GM12892 (cell line): ENCODE results near the gene POU3F1.

Experiments used
- DNase-seq: peaks from one replicate; pipeline ENCODE4 v3.0.0; 2011; ENCODE audit not compliant: insufficient read length
- FAIRE-seq: peaks from 2 replicates; lab custom pipeline; 2011; peaks lifted over from hg19 to GRCh38; lab: Jason Lieb, UNC
- POLR2A ChIP-seq: IDR thresholded peaks from 2 replicates; pipeline ENCODE4 v1.6.1; 2011; ENCODE audit warnings: low read depth, low read length, control low read depth
- POLR2AphosphoS5 ChIP-seq: IDR thresholded peaks from 2 replicates; pipeline ENCODE4 v1.6.1; 2011; ENCODE audit warnings: low read depth, low read length, control low read depth
- TAF1 ChIP-seq: IDR thresholded peaks from 2 replicates; pipeline ENCODE4 v1.6.1; 2011; ENCODE audit warnings: low read depth, mild to moderate bottlenecking, control low read depth, low read length, borderline replicate concordance

The POU3F1 gene

DNA sequence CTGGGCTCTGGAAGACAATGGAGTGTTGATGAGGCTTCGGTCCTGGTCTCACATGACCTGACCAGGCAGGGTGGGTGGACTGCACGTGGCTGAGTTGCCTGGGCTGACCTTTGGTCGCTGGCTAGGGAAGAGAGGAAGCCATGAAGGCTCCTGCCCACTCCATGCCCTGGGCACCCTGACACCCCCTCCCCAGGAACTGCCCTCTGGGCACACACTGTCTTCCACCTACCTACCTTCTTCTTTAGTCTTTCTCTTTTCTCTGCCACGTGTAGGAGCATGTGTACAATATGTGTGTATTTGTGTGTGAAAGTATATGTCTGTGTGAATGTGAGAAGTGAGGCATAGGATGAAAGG, 15.1 kb downstream of the POU3F1 start:
- DNase-seq (no peak), FAIRE-seq (no peak)
- TF ChIP-seq TAF1 (no peak), POLR2AphosphoS5 (no peak), POLR2A (no peak)

DNA sequence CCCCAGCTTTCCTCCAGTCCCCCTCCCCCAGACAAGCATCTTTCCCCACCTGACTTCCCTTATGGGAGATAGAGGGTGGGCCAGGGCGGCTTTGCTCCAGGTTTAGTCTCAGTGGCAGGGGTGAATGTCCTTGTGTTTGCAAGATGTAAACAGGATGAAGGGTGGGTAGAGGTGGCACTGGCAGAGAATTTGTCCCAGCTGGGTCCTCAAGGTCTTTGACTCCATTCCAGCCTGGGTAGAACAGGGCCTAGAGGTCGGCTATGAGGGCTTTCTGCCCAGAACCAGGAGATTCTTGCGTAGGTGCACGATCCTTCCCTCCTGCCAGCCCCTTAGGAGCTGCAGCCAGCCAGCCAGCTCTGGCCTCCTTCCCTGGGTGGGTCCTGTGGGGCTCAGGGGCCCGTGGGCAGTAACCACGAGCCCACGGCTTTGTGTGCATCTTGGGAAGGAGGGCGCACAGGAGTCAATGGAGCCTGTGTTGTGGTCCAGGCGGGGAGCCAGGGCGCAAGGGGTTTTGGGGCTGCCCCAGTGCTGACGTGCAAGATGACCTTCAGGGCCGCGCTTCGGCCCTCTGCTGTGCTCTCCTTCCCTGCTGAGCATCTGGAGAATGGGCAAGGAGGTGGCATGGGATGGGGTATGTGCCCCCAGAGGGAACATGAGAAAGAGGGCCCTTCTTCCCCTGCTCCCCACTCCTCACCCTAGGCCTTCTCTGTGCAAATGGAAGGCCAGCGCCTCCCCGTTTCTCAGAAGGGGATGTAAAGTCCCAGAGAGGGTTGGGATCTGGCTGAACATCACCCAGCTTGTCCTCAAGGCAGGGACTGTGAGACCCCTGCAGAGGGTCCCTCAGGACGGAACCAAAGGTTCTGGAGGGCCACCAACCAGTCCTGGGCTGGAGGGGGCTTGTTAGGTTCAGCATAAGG, 15.7 kb downstream of the POU3F1 start:
- peak; percentile 36 for FAIRE-seq
- TF ChIP-seq POLR2A, result no peak
- DNase-seq, result no peak

DNA sequence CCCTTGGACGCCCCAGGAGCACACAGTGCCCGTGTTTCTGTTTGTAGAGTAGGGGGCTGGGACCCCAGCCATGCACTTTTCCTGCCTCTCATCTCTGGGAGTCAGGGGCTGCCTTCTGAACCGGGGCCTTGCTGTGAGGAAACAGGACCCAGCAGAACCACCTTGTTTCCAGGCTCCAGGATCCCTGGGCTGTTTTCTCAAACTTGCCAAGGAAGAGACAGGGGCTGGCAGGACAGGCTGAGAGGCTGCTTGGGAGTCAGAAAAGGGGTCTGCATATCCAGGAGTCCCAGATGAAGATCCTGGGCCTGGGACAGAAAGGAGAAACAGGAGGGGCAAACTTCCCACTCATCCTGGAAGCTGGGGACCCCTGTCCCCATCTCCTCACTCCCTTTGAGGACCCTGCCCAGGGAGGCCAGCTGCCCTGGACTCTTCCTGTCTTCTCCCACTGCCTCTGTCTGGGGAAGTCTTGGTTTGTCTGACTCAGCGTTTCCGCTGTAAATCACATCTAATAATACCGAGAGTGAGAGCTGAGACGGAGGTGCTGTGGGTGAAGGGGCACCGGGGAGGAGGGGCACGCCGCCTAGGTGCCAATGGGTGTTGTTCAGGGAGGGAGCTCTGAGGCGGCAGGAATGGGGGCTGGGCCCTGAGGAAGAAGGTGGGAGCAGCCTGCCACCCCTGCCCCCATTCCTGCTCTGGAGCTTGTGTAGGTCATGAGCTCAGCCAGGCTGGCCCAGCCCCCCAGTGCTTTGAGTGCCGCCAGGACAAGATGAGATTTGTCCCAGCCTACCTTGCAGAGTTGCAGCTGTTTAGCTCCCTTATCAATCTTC, 16.7 kb downstream of the POU3F1 start:
- FAIRE-seq (peak; percentile 96), DNase-seq (peak; percentile 66)
- TF ChIP-seq TAF1 (no peak), POLR2A (no peak), POLR2AphosphoS5 (no peak)

DNA sequence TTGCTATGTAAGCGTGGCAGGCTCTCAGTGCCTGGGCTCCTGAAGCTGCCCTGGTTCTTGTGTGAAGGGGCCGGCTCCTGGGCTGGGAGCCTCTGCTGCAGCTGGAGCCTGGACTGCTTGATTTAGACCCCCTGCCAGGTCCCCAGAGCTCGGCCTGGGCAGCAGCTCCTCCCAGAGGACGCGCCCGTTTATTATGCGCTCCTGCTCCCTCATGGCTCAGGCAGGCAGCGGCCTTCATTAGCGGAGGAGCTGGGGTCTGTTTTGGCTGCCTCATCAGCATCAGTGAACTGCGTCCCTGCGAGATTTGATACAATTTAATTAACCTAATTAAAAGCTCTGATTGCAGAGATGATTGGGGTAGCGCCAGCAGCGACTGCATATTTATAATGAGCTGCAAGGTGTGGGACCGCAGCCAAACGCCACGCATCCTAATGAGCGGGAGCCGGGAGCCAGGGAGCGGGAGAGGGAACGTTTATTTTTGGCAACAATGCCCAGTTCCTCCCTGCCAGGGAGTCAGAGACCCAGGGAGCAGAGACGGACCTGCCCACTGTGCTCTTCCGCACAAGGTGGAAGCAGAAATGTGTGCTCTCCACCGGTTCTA, 17.4 kb downstream of the POU3F1 start:
- no peak for FAIRE-seq

DNA sequence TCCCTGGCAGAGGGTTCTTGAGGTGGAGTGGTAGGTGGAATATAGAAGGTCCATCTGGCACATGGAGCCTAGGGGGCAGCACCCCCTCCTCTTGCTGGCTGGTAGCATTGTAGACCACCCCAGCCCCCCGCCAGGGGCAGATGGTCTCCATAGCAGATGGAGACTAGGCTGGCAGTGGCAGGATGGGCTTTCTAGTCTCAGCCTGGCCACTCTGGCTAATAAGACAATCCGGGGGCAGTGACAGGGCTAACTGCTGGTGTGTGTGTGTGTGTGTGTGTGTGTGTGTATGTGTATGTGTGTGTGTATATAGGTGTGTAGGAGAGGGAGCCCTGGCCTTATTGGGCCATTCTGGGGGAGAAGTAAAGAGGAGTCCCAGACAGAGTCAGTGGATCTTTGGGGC, 17.9 kb downstream of the POU3F1 start:
- TF ChIP-seq POLR2A, result no peak
- no peak for TF ChIP-seq POLR2AphosphoS5
- TF ChIP-seq TAF1, result no peak
- no peak for DNase-seq
- FAIRE-seq, result no peak

More for the DNA sequence above, 17.4 kb downstream of the POU3F1 start:
- TF ChIP-seq POLR2AphosphoS5, result no peak
- no peak for TF ChIP-seq TAF1
- no peak for TF ChIP-seq POLR2A
- no peak for DNase-seq

DNA sequence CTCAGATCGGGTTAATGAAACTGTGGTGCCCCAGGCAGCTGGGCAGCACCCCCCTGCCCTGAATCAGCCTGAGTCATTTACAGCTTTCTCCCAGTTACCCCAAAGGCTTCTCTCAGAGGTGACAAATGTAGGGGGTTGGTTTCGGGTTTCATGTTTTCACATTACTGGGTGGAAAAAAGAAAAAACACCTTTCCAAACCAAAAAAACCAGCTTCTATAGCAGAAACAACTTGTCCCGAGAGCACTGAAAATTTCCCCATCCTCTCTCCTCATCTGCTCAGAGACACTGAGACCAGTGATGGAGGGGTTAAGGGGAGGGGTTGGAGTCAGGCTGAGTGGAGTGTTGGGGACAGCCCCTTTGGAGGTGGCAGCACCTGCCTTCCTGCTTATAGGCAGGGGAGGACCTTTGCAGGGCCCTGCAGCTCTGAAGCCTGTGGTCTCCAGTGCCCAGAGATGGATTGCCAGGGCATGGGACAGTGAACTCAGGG, 18.4 kb downstream of the POU3F1 start:
- TF ChIP-seq TAF1 (peak; percentile 34; the same call in 1 of the 2 replicates), POLR2A (0 out of 2 replicates have a peak, but pooled peaks have one; percentile 24), POLR2AphosphoS5 (no peak; the same call in 1 of the 2 replicates)
- FAIRE-seq, result peak; percentile 99
- peak; percentile 71 for DNase-seq

DNA sequence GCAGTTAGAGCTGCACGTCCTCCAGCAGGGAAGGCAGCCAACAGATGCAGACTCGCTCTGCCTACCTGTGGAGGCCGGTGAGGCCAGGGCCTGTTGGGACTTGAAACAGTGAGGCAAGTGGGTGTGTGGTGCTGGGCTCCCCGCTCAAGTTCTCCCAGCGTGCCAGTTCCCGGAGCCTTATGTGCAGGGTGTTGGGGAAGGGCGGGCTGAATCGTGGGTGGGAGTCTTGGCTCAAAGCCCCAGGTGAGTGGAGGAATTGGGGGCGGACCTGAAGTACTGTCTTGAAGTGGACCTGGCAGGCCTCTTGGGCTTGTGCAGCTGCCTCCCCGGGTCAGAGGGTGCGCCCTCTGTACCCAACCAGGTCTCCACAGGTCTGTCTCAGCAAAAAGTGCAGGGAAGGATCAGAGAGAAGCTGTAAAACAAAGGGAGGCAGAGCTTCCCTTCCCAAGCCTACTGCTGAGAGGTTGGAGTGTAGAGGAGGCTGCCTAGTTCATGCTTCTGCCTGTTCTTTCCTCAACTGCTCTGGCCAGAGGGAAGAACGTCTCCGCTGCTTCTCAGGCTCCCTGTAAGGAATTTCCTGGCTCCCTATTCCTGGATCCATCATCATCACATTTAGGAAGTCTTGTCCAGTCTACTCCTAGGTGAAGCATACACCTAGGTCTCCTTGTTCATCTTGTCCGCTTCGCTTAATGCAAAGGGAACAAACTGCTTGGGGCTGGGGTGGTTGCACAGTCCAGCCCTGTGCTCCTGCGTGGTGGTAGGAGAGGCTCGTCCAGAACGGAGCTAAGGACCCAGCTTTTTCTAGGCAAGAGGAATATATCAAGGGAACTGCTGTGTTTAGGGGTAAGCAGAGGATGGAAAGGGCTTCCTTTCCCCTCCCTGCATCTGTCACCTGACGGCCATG, 19.1 kb downstream of the POU3F1 start:
- FAIRE-seq (peak; percentile 42), DNase-seq (no peak)
- TF ChIP-seq POLR2AphosphoS5 (no peak), TAF1 (no peak), POLR2A (no peak; the same call in 1 of the 2 replicates)

DNA sequence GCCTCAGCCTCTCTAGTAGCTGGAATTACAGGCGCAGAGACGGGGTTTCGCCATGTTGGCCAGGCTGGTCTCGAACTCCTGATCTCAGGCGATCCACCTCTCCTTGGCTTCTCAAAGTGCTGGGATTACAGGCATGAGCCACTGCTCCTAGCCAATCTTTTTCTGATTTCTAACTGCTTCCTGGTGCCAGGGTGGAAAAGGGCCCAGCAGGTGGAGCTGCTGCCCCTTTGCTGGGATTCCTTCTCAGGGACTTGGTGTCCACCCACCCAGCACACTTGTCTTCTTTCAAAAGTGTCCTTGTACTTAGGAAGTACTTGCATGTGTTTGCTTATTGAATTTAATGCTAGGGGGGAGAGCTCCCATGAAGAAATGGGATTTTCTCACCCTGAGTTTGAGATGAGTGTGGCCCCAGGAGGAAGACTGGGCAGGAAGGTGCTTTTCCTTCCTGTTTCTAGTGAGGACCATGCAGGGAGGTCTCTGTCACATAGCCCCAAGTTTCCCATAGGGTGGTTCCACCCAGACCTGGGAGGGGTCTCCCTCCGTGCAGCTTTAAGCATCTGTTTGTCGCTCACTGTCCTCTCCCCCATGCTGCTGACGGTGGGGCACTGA, 19.9 kb downstream of the POU3F1 start:
- DNase-seq, result no peak
- no peak for FAIRE-seq

DNA sequence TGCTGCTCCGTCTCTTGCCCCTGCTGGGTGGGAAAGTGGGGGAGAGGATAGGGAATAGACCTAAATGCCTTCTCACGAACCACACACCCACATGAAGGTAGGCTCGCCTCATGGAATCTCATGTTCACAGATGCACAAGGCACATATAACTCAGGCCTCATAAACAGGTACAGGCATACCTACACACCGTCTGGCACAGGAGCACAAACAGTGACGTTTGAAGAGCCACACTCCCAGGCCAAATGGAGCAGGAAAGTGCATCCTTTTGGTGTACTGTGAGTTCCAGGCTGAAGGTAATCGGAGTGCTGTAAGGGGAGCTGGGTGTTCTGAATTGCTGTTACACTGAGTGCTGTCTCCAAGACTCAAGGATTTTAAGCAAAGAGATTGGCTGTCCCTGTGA, 20.9 kb downstream of the POU3F1 start:
- TF ChIP-seq POLR2A (no peak), POLR2AphosphoS5 (peak; percentile 40; the same call in 1 of the 2 replicates)
- no peak for FAIRE-seq
- DNase-seq, result no peak

More for the DNA sequence above, 19.9 kb downstream of the POU3F1 start:
- peak; percentile 7; the same call in 1 of the 2 replicates for TF ChIP-seq POLR2A
- TF ChIP-seq POLR2AphosphoS5, result no peak
- no peak for TF ChIP-seq TAF1

DNA sequence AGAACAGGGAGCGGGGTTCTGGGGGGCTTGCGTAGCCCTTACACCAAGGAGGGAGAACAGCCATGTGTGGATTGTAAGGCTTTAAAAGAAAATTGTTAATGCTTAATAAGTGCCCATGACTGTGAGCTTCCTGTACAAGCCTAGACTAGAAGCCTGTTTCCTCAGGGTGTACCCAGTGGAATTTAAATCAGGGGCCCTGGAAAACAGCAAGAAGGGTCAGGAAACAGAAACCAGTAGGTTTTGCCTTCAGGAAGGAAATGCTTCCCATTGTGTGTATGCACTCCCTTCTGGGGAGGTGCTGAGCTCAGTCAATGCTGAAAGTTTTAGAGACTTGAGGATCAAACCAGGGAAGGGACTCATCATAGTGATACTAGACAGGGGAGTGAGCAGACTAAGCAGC, 21.4 kb downstream of the POU3F1 start:
- TF ChIP-seq POLR2AphosphoS5 (no peak), POLR2A (no peak), TAF1 (no peak)
- FAIRE-seq, result no peak
- DNase-seq, result no peak
